ENCODE results near the gene SUMO1.

DNA sequence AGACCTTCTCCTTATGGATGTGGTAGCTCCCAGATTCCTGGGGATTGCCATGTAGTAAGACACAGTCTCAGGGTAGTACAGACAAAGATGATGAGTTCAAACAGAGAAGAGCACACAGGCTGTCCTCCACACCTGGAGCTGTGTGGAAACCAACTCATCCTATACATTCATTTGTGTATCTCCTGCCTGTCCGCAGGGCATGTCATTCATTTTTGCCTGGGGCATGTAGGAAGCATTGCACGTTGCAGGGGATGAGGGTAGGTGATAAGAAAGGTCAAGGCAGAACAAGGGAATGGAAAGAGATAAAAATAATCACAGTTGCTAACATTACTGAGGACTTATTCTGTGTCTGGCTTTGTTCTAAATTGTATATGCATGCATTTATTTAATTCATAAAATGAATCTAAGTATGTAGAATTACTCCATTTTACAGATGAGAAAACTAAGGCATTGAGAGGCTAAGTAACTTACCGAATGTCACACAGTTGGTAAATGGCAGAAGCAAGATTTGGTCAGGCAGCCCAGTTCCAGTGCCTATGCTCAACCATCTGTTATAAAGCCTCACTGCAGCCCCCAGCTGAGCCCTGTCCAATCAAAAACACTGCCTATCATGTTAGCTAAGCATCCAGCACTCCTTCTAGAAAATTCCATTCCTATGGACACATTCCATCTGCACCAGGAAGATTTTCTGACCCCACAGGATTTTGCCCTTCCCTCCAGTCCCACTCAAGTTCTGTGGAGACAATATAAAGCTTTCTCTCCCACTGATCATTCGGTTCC lies 81.0 kb downstream of the SUMO1 start:
- no peak for TF ChIP-seq POLR2A (IDR thresholded peaks at IDR 0.05; ENCODE audit: low read length)
- TF ChIP-seq GATA1 (IDR thresholded peaks at IDR 0.05; ENCODE audit: low read depth, low read length) = no peak

Data from erythroblast (primary cell).